PC-3 (cell line): ENCODE measurements around the gene LRRC10B. TPM values are rescaled to one million over a fixed set of nuclear protein-coding genes. Genes with fewer than 3 reads are reported as not detected.

Experiments used
- ATAC-seq: fragments of 200-7000 bp; cut with Tn5 transposase; 2 replicates; pipeline ENCODE4 v1.9.1; 2020; ENCODE audit warnings: mild to moderate bottlenecking, moderate library complexity
- BruUV-seq: library from RNA; stranded (reverse); fragments of 400-500 nt; replicated peaks from 2 replicates; lab custom pipeline; 2021; lab: Mats Ljungman, UMichigan
- CTCF ChIA-PET: fragments of 300-600 bp; sonication (Branson Sonifier 250); formaldehyde crosslinking; loops from one replicate; lab custom pipeline; 2022; ENCODE audit warnings: antibody characterized with exemption; lab: Charles Lee
- POLR2A ChIA-PET: fragments of 300-600 bp; sonication (Branson Sonifier 250); formaldehyde crosslinking; loops from one replicate; lab custom pipeline; 2022; ENCODE audit warnings: antibody characterized with exemption; ENCODE audit not compliant: unreplicated experiment; lab: Charles Lee
- DNase-seq: peaks from one replicate; pipeline ENCODE4 v3.0.0-alpha.2; 2015
- H2AFZ ChIP-seq: fragments of 300-600 bp; sonication (generic); 2 replicates; pipeline ENCODE4 v1.6.0; 2016; ENCODE audit warnings: antibody characterized with exemption, low read length
- H3F3A ChIP-seq: fragments of 300-600 bp; sonication (generic); one replicate; pipeline ENCODE4 v1.6.0; 2017; ENCODE audit warnings: antibody characterized with exemption, low read length, control low read depth, mild to moderate bottlenecking; ENCODE audit not compliant: unreplicated experiment
- H3K27ac ChIP-seq: fragments of 300-600 bp; sonication (generic); 2 replicates; pipeline ENCODE4 v1.5.1; 2016; ENCODE audit warnings: mild to moderate bottlenecking, low read length
- H3K27me3 ChIP-seq: fragments of 300-600 bp; sonication (generic); 2 replicates; pipeline ENCODE4 v1.6.1; 2016; ENCODE audit warnings: low read length, mixed read lengths
- H3K36me3 ChIP-seq: fragments of 300-600 bp; sonication (generic); 2 replicates; pipeline ENCODE4 v1.6.1; 2016; ENCODE audit warnings: low read depth, mixed run types, low read length, mixed read lengths
- H3K4me1 ChIP-seq: fragments of 300-600 bp; sonication (generic); 2 replicates; pipeline ENCODE4 v1.5.1; 2016; ENCODE audit warnings: low read length; ENCODE audit not compliant: insufficient read depth
- H3K4me2 ChIP-seq: fragments of 300-600 bp; sonication (generic); 2 replicates; pipeline ENCODE4 v1.6.0; 2016; ENCODE audit warnings: low read length
- H3K4me3 ChIP-seq: fragments of 300-600 bp; sonication (generic); 2 replicates; pipeline ENCODE4 v1.5.1; 2016; ENCODE audit warnings: mild to moderate bottlenecking, low read length, mixed read lengths
- H3K79me2 ChIP-seq: fragments of 300-600 bp; sonication (generic); 2 replicates; pipeline ENCODE4 v1.6.1; 2017; ENCODE audit warnings: low read length, mixed read lengths
- H3K9ac ChIP-seq: fragments of 300-600 bp; sonication (generic); 2 replicates; pipeline ENCODE4 v1.6.0; 2016; ENCODE audit warnings: mild to moderate bottlenecking, low read length
- H3K9me2 ChIP-seq: fragments of 300-600 bp; sonication (generic); replicated peaks from 2 replicates; pipeline ENCODE4 v1.6.1; 2016; ENCODE audit warnings: mixed run types, low read length, mixed read lengths
- H3K9me3 ChIP-seq: fragments of 300-600 bp; sonication (generic); 2 replicates; pipeline ENCODE4 v1.6.1; 2016; ENCODE audit warnings: low read length, mixed read lengths
- H4K20me1 ChIP-seq: fragments of 300-600 bp; sonication (generic); 2 replicates; pipeline ENCODE4 v1.6.1; 2016; ENCODE audit warnings: low read length, mixed read lengths
- CTCF ChIP-seq: fragments of 300-600 bp; sonication (generic); conservative IDR thresholded peaks from 2 replicates; pipeline ENCODE4 v1.5.1; 2017; ENCODE audit warnings: antibody characterized with exemption, low read depth, mild to moderate bottlenecking, low read length
- EZH2 ChIP-seq: fragments of 300-600 bp; sonication (generic); IDR thresholded peaks from one replicate; pipeline ENCODE4 v1.6.1; 2017; ENCODE audit warnings: antibody characterized with exemption, mild to moderate bottlenecking, low read length; ENCODE audit not compliant: unreplicated experiment
- EZH2phosphoT487 ChIP-seq: fragments of 300-600 bp; sonication (generic); IDR thresholded peaks from 2 replicates; pipeline ENCODE4 v1.6.1; 2018; ENCODE audit warnings: mild to moderate bottlenecking, antibody characterized with exemption, low read length, borderline replicate concordance
- intact Hi-C: fragments of 100-400 bp; cut with micrococcal nuclease; formaldehyde crosslinking; loops from 2 replicates; pipeline ENCODE4 v1.9.0; 2023
- total RNA-seq: library from RNA; depleted of rRNA; stranded (reverse); fragments of >200 nt; gene quantifications from 2 replicates; pipeline ENCODE4 v1.2.3, GENCODE V29; 2014

LRRC10B gene
- total RNA-seq, 1 experiment from 2014 or later, result 0.55 TPM

- H3K79me2 ChIP-seq, result no peaks in the 10 kb centered on the region
- BruUV-seq, result no TSS peak
- 0 out of 2 replicates have a peak overlapping the region, but pooled peaks have one; percentile 37 for H2AFZ ChIP-seq
- H3K4me2 ChIP-seq, result peak overlapping the region; percentile 64
- TF ChIP-seq EZH2phosphoT487 (no peak), EZH2 (no peak), CTCF (peak; percentile 32; the same call in 1 of the 2 replicates)
- H3K4me1 ChIP-seq, result peaks cover 13% of the 10 kb centered on the region
- H3K36me3 ChIP-seq, result no peaks in the 10 kb centered on the region
- DNase-seq (peak; percentile 44), ATAC-seq (peak; percentile 37)
- no peak overlapping the region for H3K27ac ChIP-seq
- ChIA-PET POLR2A (no interaction called here), CTCF (no interaction called here)
- H3F3A ChIP-seq, result no peaks in the 10 kb centered on the region
- intact Hi-C loops, result no loop called here
- H4K20me1 ChIP-seq, result no peaks in the 10 kb centered on the region
- H3K27me3 ChIP-seq, result no peaks in the 10 kb centered on the region
- peak overlapping the region; percentile 18; the same call in 1 of the 2 replicates for H3K4me3 ChIP-seq
- no peak overlapping the region for H3K9ac ChIP-seq
- no peaks in the 10 kb centered on the region for H3K9me3 ChIP-seq
- no peaks in the 10 kb centered on the region for H3K9me2 ChIP-seq
These were observed 46.8 kb downstream of the LRRC10B start for GRCh38 chr11:61555051-61555969.

- H3K27ac ChIP-seq, result no peak overlapping the region
- no peaks in the 10 kb centered on the region for H3K27me3 ChIP-seq
- peaks cover 13% of the 10 kb centered on the region for H3K4me1 ChIP-seq
- H3K36me3 ChIP-seq, result no peaks in the 10 kb centered on the region
- no peaks in the 10 kb centered on the region for H3F3A ChIP-seq
- no peak for DNase-seq
- no peaks in the 10 kb centered on the region for H3K79me2 ChIP-seq
- no peaks in the 10 kb centered on the region for H4K20me1 ChIP-seq
- peak overlapping the region; percentile 18; the same call in 1 of the 2 replicates for H3K4me3 ChIP-seq
- H2AFZ ChIP-seq, result no peak overlapping the region
- no peaks in the 10 kb centered on the region for H3K9me2 ChIP-seq
- ChIA-PET CTCF (no interaction called here), POLR2A (no interaction called here)
- H3K4me2 ChIP-seq, result peak overlapping the region; percentile 64
- ATAC-seq, result no peak
- no TSS peak for BruUV-seq
- no peaks in the 10 kb centered on the region for H3K9me3 ChIP-seq
- intact Hi-C loops, result no loop called here
- TF ChIP-seq CTCF (no peak), EZH2 (no peak), EZH2phosphoT487 (no peak)
- H3K9ac ChIP-seq, result no peak overlapping the region
These were observed 47.4 kb downstream of the LRRC10B start for GRCh38 chr11:61555978-61556377.

GRCh38 chr11:61556621-61557020, 48.1 kb downstream of the LRRC10B start:
- no peak overlapping the region for H3K27ac ChIP-seq
- H3K4me2 ChIP-seq, result no peak overlapping the region
- H3K9me2 ChIP-seq, result no peaks in the 10 kb centered on the region
- H4K20me1 ChIP-seq, result no peaks in the 10 kb centered on the region
- no peaks in the 10 kb centered on the region for H3K79me2 ChIP-seq
- H3K9me3 ChIP-seq, result no peaks in the 10 kb centered on the region
- H3K4me1 ChIP-seq, result peaks cover 13% of the 10 kb centered on the region
- H3K27me3 ChIP-seq, result no peaks in the 10 kb centered on the region
- BruUV-seq, result no TSS peak
- ATAC-seq (no peak), DNase-seq (no peak)
- no peak overlapping the region for H3K4me3 ChIP-seq
- intact Hi-C loops, result no loop called here
- ChIA-PET POLR2A (no interaction called here), CTCF (no interaction called here)
- H3K9ac ChIP-seq, result no peak overlapping the region
- no peak overlapping the region for H2AFZ ChIP-seq
- TF ChIP-seq EZH2phosphoT487 (no peak), EZH2 (no peak), CTCF (no peak)
- H3F3A ChIP-seq, result no peaks in the 10 kb centered on the region
- H3K36me3 ChIP-seq, result no peaks in the 10 kb centered on the region
